A673 (cell line): Measurements from ENCODE around the gene RBP7. TPM values are rescaled to one million over a fixed set of nuclear protein-coding genes. Genes with fewer than 3 reads are reported as not detected.
"Not testable (repeated sequence)": the region's sequence is repeated elsewhere in the genome, so short reads cannot be mapped to it uniquely, and the experiment has no call there.

ENCODE experiments used
- BruUV-seq: library from RNA; stranded (reverse); fragments of 400-500 nt; replicated peaks from 2 replicates; lab custom pipeline; 2021; lab: Mats Ljungman, UMichigan
- CTCF ChIA-PET: fragments of 300-600 bp; sonication (Branson Sonifier 250); formaldehyde crosslinking; loops from one replicate; lab custom pipeline; 2022; ENCODE audit warnings: antibody characterized with exemption; lab: Charles Lee
- POLR2A ChIA-PET: fragments of 300-600 bp; sonication (Branson Sonifier 250); formaldehyde crosslinking; loops from one replicate; lab custom pipeline; 2022; ENCODE audit warnings: antibody characterized with exemption; ENCODE audit not compliant: low non-redundant PET; lab: Charles Lee
- DNase-seq: peaks from one replicate; pipeline ENCODE4 v3.0.0-alpha.2; 2015; ENCODE audit warnings: low spot score
- H3K27ac ChIP-seq: fragments of 200-600 bp; sonication (generic); 2 replicates; pipeline ENCODE4 v1.5.1; 2016; ENCODE audit warnings: mixed run types, low read depth, mild to moderate bottlenecking, mixed read lengths, antibody characterized with exemption, low read length; ENCODE audit not compliant: poor library complexity, severe bottlenecking
- H3K27me3 ChIP-seq: fragments of 200-600 bp; sonication (generic); replicated peaks from 2 replicates; pipeline ENCODE4 v1.6.1; 2017; ENCODE audit warnings: mixed run types, low read depth, mild to moderate bottlenecking, mixed read lengths, antibody characterized with exemption, low read length; ENCODE audit not compliant: insufficient read depth, poor library complexity
- H3K36me3 ChIP-seq: fragments of 200-600 bp; sonication (generic); 2 replicates; pipeline ENCODE4 v1.6.1; 2016; ENCODE audit warnings: mixed run types, mild to moderate bottlenecking, mixed read lengths, antibody characterized with exemption, low read length; ENCODE audit not compliant: insufficient read depth, poor library complexity, severe bottlenecking
- H3K4me1 ChIP-seq: fragments of 200-600 bp; sonication (generic); 2 replicates; pipeline ENCODE4 v1.6.1; 2017; ENCODE audit warnings: mixed run types, mild to moderate bottlenecking, mixed read lengths, antibody characterized with exemption, low read length; ENCODE audit not compliant: insufficient read depth, poor library complexity, severe bottlenecking
- H3K4me3 ChIP-seq: fragments of 200-600 bp; sonication (generic); 2 replicates; pipeline ENCODE4 v1.5.1; 2016; ENCODE audit warnings: low read depth, mixed run types, mild to moderate bottlenecking, mixed read lengths, low read length; ENCODE audit not compliant: poor library complexity, severe bottlenecking
- H3K9me3 ChIP-seq: fragments of 200-600 bp; sonication (generic); 2 replicates; pipeline ENCODE4 v1.6.1; 2016; ENCODE audit warnings: mixed run types, low read depth, mild to moderate bottlenecking, mixed read lengths, antibody characterized with exemption, low read length; ENCODE audit not compliant: poor library complexity, severe bottlenecking
- CTCF ChIP-seq: fragments of 300-800, 200-600 bp; sonication (generic); conservative IDR thresholded peaks from 2 replicates; pipeline ENCODE4 v1.5.1; 2017; ENCODE audit warnings: low read depth, mild to moderate bottlenecking, antibody characterized with exemption, low read length, moderate library complexity, mixed read lengths
- EZH2 ChIP-seq: fragments of 200-600 bp; sonication (generic); IDR thresholded peaks from 2 replicates; pipeline ENCODE4 v1.6.1; 2017; ENCODE audit warnings: borderline replicate concordance, low read depth, mild to moderate bottlenecking, mixed read lengths, antibody characterized with exemption, low read length; ENCODE audit not compliant: poor library complexity, severe bottlenecking
- intact Hi-C: fragments of 100-400 bp; cut with micrococcal nuclease; formaldehyde crosslinking; loops from one replicate; pipeline ENCODE4 v1.10.0; 2022; ENCODE audit not compliant: unreplicated experiment
- total RNA-seq: library from RNA; stranded (reverse); gene quantifications from 2 replicates; pipeline ENCODE4 v1.2.3, GENCODE V29; 2021

Gene RBP7
- total RNA-seq, 1 experiment from 2014 or later, result not detected

GRCh38 chr1:10022656-10023055 is 25.6 kb downstream of the RBP7 start:
- H3K4me1 ChIP-seq, result no peaks in the 10 kb centered on the region
- no peak for TF ChIP-seq EZH2
- ChIA-PET POLR2A (no interaction called here), CTCF (no interaction called here)
- DNase-seq, result no peak
- no peaks in the 10 kb centered on the region for H3K9me3 ChIP-seq
- no peak overlapping the region for H3K27ac ChIP-seq
- no peaks in the 10 kb centered on the region for H3K27me3 ChIP-seq
- no peak overlapping the region for H3K4me3 ChIP-seq
- intact Hi-C loops, result no loop called here
- BruUV-seq, result no TSS peak
- H3K36me3 ChIP-seq, result no peaks in the 10 kb centered on the region

GRCh38 chr1:10025354-10025753 is 28.3 kb downstream of the RBP7 start:
- TF ChIP-seq CTCF, result no peak
- TF ChIP-seq EZH2, result no peak
- intact Hi-C loops, result no loop called here
- BruUV-seq, result no TSS peak
- Histone ChIP-seq H3K27ac (no peak overlapping the region), H3K4me1 (no peaks in the 10 kb centered on the region), H3K27me3 (no peaks in the 10 kb centered on the region), H3K36me3 (no peaks in the 10 kb centered on the region), H3K4me3 (no peak overlapping the region), H3K9me3 (no peaks in the 10 kb centered on the region)
- CTCF ChIA-PET, result no interaction called here
- POLR2A ChIA-PET, result no interaction called here
- DNase-seq, result no peak

- Histone ChIP-seq H3K9me3 (no peaks in the 10 kb centered on the region), H3K4me3 (no peak overlapping the region), H3K4me1 (peaks cover 2% of the 10 kb centered on the region), H3K36me3 (no peaks in the 10 kb centered on the region), H3K27ac (no peak overlapping the region), H3K27me3 (no peaks in the 10 kb centered on the region)
- ChIA-PET POLR2A (no interaction called here), CTCF (no interaction called here)
- intact Hi-C loops, result no loop called here
- no TSS peak for BruUV-seq
- no peak for TF ChIP-seq CTCF
- no peak for TF ChIP-seq EZH2
- no peak for DNase-seq
These were observed 30.0 kb downstream of the RBP7 start for GRCh38 chr1:10027027-10027426.

- H3K4me3 ChIP-seq, H3K4me1 ChIP-seq, H3K36me3 ChIP-seq, H3K27me3 ChIP-seq, H3K27ac ChIP-seq, H3K9me3 ChIP-seq, BruUV-seq, intact Hi-C loops, POLR2A ChIA-PET, DNase-seq, CTCF ChIA-PET: not testable (repeated sequence)
These were observed 32.0 kb downstream of the RBP7 start for GRCh38 chr1:10028956-10029500.
